ENCODE measurements around the gene PIM2.
"Not testable (repeated sequence)": the region's sequence is repeated elsewhere in the genome, so short reads cannot be mapped to it uniquely, and the experiment has no call there.

PIM2 gene

GRCh38 chrX:48904180-48904579 is 14.6 kb downstream of the PIM2 start:
- no peak for DNase-seq

DNA sequence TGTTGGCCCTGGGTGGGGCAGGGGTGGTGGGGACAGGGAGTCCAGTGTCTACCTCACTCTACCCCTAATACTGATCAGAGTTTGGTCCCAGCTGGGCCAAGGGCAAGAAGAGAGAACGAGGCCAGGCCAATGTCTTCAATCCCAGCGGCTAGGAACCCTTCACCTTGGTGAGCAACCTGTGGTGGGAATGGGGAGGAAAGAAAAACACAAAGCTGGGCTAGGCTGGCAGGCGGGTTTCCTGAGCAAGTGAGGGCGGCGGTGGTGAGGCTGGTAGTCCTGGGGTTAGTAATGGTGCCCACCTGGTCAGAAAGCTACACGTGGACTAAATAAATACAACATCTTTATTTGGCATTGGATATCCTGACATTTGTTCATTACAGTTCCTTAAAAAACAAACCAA is 15.5 kb downstream of the PIM2 start:
- DNase-seq = no peak

- DNase-seq = no peak
Observed at GRCh38 chrX:48902776-48903175, 16.0 kb downstream of the PIM2 start.

DNA sequence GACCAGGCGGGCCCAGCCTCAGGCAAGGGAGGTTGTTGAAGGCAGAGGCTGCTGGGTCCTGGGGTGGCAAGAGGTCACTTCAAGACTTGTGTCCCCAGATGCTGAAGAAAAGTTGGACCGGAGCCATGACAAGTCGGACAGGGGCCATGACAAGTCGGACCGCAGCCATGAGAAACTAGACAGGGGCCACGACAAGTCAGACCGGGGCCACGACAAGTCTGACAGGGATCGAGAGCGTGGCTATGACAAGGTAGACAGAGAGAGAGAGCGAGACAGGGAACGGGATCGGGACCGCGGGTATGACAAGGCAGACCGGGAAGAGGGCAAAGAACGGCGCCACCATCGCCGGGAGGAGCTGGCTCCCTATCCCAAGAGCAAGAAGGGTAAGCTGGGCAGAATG is 16.7 kb downstream of the PIM2 start:
- DNase-seq = no peak

DNA sequence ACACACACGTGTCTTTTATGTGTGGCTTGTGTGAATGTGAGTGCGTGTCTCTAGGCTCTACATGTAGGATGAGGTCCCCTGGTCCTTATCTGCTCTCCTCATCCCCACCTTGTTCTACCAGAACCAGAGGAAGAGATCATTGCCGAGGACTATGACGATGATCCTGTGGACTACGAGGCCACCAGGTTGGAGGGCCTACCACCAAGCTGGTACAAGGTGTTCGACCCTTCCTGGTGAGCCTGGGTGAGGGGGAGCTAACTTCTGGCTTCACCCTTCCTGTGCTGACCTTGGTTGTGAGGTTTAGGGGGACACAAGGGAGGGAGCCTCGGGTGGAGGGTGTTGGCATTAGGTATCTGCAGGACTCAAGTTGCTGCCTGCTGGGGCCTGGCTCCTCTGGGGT is 17.8 kb downstream of the PIM2 start:
- no peak for DNase-seq

GRCh38 chrX:48899078-48899410 is 19.8 kb downstream of the PIM2 start:
- no peak for DNase-seq

- peak; percentile 21 for DNase-seq
Observed at GRCh38 chrX:48897625-48898306, 21.1 kb downstream of the PIM2 start, which contains the start of the genes PQBP1 and TIMM17B. TSS of gene PQBP1 (plus strand) at chrX:48897930. CDS start at chrX:48898510, 580 bp downstream. TSS of gene TIMM17B (minus strand) at chrX:48897768. CDS start at chrX:48897749, 19 bp downstream.

DNA sequence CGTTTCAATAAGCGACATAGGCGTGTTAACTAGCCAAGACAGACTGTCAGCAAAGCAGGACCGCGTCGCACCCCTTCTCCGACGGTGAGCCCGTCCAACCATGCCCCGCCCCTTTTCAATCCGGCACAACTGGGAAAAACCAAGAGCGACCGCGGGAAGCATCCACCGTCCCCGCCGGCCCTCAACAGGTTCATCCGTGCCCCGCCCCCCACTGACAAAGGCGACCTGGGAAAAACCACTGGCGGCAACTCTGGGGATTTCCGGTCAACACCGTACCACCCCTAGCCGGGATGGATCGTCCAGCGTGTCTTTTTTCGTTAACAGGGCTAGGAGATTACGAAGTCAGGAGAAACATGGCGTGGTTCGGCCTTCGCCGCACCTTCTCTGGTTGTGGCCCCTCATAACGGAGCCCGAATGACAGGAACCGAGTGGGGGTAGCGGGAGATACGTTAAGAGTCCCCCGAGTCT is 21.6 kb downstream of the PIM2 start:
- no peak for DNase-seq

DNA sequence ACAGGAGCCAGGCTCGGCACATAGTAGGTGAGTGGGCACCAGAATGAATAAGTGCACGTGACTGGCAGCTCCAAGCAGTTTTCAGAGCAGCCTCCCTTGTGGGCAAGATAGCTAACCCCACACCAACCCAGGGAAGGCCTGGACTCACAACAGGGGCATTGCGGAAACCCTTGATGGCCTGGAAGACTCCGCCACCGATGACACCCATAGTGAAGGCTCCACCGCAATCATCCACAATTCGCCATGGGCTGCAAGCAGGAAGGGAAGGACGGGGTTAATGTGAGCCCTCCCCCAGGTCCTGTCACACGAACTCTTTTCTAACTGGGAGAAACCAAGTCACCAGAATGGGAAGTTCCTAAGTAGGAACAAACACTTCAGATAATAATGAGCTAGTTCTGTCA is 22.2 kb downstream of the PIM2 start:
- no peak for DNase-seq

GRCh38 chrX:48894891-48895290 is 23.9 kb downstream of the PIM2 start:
- no peak for DNase-seq

- no peak for DNase-seq
Observed at GRCh38 chrX:48893556-48894348, 25.1 kb downstream of the PIM2 start.

DNA sequence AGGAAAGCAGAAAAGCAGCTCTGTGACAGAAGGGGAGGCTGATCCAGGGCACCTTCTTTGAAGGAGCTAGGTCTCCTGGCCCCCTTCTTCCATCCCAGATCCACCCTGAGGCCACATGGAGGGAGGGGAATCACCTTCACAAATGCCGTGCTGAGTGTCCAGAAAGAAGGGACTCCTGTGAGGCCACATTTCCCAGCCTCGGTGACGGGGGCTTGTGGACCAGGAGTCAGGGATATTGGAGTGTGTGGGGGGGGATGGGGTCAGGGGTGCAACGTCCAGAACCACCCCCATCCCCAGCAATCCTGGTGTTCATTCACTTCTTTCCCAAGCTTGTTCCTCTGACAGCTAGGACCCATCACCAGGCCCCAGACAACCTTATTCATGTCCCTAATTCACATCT is 25.9 kb downstream of the PIM2 start:
- no peak for DNase-seq

DNA sequence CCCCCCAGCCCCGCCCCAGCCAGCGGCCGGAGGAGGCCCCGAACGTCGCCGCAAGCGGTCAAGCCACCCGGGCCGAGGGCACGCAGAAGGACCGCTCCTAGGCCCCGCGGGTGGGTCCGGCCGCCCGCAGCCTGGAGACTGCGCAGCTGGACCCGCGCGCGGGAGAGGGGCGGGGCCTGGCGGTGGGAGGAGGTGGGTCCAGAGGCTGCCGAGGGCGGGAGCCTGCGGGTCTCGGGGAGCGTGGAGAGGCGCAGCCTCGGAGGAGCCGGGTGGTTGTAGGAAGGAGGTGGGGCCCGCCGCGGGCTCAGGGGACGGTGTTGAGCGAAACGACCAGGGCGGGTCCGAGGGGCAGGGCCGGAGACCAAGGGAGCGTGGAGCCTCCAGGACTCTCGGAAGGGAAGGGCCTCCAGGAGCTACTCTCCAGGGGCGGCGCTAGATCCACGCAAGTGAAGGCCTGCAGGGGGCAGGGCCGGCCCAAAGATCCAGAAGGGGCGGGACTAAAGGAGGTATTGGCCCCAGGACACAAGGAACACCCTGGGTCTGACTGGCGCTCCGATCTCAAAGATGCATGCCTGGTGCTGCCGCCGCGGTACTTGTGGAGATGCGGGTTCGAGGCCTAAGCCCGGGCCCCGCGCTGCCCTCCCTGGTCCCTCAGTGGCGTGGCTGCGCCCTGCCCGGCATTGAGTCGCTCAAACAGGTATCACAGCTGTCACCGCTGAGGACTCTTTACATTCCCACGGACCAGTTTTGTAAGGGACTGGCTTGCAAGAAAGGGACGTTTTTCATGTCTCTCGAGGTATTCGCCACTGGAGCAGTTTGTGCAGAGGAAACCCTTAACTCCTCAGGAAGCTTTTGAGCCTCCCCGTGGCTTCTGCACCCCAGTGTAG is 27.2 kb downstream of the PIM2 start:
- no peak for DNase-seq

DNA sequence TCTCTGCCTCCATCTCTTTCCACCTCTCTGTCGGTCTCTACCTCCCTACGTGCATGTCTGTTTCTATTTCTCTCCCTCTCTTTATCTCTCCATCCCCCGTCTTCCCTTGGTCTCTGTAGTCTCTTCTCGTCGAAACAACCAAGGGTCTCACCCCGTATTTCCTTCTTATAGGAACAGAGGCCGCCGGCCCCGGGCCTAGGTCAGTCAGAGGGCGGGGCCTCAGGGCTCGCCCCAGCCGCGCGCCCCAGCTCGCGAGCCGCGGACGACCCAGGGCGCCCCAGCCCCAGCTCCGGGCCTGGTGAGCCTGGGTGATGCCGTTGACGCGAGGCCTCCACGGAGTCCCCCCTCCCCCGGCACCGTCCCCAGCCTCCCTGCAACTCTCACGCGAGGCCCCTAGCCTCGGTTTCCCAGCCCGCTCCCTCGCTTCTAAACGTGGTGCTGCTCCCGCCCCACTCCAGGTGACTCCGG is 27.9 kb downstream of the PIM2 start:
- DNase-seq = no peak

GRCh38 chrX:48890296-48890925 is 28.4 kb downstream of the PIM2 start:
- no peak for DNase-seq

- DNase-seq = not testable (repeated sequence)
Observed at GRCh38 chrX:48886586-48886985, 32.2 kb downstream of the PIM2 start.

DNA sequence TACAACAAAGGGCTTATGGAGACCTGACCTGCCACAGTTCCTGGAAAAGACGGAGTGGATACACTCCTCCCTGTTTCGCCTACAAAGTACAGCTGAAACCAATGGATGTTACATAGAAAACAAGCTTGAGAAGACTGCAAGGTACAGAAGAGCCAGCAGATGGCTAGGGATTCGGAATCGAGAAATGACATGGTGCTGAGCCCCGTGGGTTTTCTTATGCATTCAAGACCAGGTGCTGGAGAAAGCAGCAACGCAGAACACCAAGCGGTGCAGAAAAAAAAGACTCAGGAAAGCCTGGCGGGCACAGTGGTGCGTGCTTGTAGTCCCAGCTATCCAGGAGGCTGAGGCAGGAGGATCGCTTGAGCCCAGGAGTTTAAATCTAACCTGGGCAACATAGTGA is 35.1 kb downstream of the PIM2 start:
- DNase-seq = no peak

DNA sequence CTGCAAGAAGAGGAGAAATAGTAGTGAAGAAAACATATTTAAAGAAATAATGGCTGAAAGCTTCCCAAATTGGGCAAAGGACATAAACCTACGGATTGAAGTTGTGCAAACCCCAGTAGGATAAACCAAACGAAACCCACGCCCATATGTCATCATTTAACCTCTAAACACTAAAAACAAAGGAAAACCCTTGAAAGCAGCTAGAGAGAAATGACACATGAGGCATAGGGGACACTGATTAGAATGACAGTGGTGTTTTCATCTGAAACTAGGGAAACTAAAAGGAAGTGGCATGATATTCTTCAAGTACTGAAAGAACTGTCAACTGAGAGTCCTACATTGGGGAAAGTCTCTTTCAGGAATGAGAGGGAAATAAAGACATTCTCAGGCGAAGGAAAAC is 41.9 kb downstream of the PIM2 start:
- not testable (repeated sequence) for DNase-seq

DNA sequence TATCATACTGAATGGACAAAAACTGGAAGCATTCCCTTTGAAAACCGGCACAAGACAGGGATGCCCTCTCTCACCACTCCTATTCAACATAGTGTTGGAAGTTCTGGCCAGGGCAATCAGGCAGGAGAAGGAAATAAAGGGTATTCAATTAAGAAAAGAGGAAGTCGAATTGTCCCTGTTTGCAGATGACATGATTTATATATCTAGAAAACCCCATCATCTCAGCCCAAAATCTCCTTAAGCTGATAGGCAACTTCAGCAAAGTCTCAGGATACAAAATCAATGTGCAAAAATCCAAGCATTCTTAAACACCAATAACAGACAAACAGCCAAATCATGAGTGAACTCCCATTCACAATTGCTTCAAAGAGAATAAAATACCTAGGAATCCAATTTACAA is 46.8 kb downstream of the PIM2 start:
- not testable (repeated sequence) for DNase-seq

- DNase-seq = no peak
Observed at GRCh38 chrX:48864210-48864609, 54.6 kb downstream of the PIM2 start.

All from cortex of kidney (tissue), 1 donor.